Neuron (in vitro differentiated cells): ENCODE measurements around the gene MTG1.
"Not testable (repeated sequence)": the region's sequence is repeated elsewhere in the genome, so short reads cannot be mapped to it uniquely, and the experiment has no call there.

Experiments
- H2AFZ ChIP-seq: one replicate; pipeline ENCODE4 v1.6.1; 2013; ENCODE audit warnings: low read depth, mild to moderate bottlenecking, inconsistent platforms, low read length, moderate library complexity
- H3K27me3 ChIP-seq: one replicate; pipeline ENCODE4 v1.6.1; 2013; ENCODE audit warnings: low read length; ENCODE audit not compliant: insufficient read depth
- H3K36me3 ChIP-seq: one replicate; pipeline ENCODE4 v1.6.1; 2013; ENCODE audit warnings: low read length; ENCODE audit not compliant: insufficient read depth
- H3K4me1 ChIP-seq: one replicate; pipeline ENCODE4 v1.6.1; 2013; ENCODE audit warnings: low read length; ENCODE audit not compliant: insufficient read depth
- H3K4me3 ChIP-seq: 2 replicates; pipeline ENCODE4 v1.5.1; 2013; ENCODE audit warnings: mild to moderate bottlenecking, low read length, moderate library complexity
- H3K9me3 ChIP-seq: one replicate; pipeline ENCODE4 v1.6.1; 2013; ENCODE audit warnings: low read length

The MTG1 gene

DNA sequence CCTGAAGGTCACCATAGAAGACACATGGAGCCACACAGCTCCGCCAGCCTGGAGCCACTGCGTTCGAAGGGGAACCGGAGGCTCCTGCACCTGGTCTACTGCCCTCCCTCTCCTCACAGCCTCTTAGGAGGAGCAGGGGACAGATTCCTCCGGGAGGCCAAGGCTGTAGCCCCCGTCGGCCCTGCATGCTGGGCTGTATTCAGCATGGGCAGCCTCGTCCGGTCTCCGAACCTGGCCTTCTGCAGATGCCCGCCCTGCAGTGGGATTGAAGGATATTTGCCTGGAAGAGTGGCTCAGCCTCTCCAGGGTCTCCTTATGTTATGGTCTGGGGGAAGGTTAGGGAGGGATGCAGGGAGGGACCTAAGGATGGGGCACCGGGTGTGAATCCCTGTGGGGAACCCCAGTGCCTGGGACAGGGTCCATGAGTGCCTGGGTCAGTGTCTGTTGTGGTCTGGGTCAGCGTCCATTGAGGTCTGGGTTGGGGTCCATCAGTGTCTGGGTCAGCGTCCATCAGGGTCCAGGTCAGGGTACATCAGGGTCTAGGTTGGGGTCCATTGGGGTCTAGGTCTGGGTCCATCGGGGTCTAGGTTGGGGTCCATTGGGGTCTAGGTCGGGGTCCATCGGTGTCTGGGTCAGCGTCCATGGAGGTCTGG, 46.8 kb downstream of the MTG1 start:
- Histone ChIP-seq H3K36me3 (no peaks in the 10 kb centered on the region), H3K4me3 (no peak overlapping the region), H3K9me3 (peaks cover 5% of the 10 kb centered on the region), H3K4me1 (no peaks in the 10 kb centered on the region), H2AFZ (no peak overlapping the region), H3K27me3 (no peaks in the 10 kb centered on the region)

DNA sequence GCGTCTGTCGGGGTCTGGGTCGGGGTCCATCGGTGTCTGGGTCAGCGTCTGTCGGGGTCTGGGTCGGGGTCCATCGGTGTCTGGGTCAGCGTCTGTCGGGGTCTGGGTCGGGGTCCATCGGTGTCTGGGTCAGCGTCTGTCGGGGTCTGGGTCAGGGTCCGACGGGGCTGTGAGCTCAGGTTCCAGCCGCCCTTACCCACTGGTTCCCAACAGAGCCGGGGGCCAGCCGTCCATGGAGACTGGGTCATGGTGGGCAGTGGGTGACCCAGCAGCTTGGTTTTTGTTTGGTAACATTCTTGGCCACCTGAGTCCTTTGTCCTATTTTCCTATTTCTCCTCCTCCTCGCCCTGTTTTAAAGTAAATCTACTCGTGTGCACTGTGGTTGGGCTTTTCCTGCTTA, 47.4 kb downstream of the MTG1 start:
- H3K27me3 ChIP-seq, H3K36me3 ChIP-seq, H3K4me1 ChIP-seq, H3K9me3 ChIP-seq, H3K4me3 ChIP-seq, H2AFZ ChIP-seq: not testable (repeated sequence)

- Histone ChIP-seq H3K27me3 (no peaks in the 10 kb centered on the region), H3K36me3 (no peaks in the 10 kb centered on the region), H3K4me3 (no peak overlapping the region), H2AFZ (no peak overlapping the region), H3K9me3 (peaks cover 6% of the 10 kb centered on the region), H3K4me1 (no peaks in the 10 kb centered on the region)
Measured at GRCh38 chr10:133441780-133442179, 47.8 kb downstream of the MTG1 start.

DNA sequence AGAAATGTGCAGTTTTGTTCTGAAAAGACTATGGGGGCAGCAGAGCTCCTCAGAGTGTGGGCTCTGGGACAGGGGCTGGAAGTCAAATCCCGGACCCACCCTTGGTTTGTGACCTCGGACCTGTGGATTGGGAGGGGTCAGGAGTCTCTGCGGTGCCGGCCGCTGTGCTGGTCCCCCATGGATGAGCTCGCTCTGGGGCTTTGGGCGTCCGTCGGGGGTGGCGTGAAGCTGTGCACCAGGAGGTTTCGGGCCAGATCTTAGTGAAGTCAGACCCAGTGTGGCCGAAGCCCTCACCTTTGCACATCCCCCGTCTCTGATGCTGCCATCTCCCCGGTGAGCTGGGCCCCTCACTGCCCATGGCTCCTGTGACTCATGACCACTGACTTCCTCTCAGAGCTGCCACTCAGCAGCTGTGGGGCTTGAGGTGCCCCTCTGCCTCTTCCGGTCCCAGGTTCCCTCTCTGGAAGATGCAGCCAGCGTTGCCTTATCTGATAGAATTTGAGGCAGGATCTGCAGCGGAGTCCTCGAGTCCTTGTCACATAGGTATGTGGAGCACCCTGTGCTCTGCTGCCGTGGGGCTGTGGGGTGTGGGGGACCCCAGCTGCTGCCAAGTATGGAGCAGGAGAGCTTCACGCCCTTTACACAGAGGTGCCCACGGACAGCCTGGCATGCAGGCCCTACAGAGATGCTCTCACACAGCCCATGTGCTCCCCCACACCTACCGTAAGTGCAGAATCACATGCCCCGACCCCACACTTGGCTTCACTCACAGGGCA, 48.4 kb downstream of the MTG1 start:
- H3K9me3 ChIP-seq, result peaks cover 6% of the 10 kb centered on the region
- no peak overlapping the region for H2AFZ ChIP-seq
- H3K27me3 ChIP-seq, result no peaks in the 10 kb centered on the region
- no peaks in the 10 kb centered on the region for H3K4me1 ChIP-seq
- H3K4me3 ChIP-seq, result no peak overlapping the region
- H3K36me3 ChIP-seq, result no peaks in the 10 kb centered on the region

DNA sequence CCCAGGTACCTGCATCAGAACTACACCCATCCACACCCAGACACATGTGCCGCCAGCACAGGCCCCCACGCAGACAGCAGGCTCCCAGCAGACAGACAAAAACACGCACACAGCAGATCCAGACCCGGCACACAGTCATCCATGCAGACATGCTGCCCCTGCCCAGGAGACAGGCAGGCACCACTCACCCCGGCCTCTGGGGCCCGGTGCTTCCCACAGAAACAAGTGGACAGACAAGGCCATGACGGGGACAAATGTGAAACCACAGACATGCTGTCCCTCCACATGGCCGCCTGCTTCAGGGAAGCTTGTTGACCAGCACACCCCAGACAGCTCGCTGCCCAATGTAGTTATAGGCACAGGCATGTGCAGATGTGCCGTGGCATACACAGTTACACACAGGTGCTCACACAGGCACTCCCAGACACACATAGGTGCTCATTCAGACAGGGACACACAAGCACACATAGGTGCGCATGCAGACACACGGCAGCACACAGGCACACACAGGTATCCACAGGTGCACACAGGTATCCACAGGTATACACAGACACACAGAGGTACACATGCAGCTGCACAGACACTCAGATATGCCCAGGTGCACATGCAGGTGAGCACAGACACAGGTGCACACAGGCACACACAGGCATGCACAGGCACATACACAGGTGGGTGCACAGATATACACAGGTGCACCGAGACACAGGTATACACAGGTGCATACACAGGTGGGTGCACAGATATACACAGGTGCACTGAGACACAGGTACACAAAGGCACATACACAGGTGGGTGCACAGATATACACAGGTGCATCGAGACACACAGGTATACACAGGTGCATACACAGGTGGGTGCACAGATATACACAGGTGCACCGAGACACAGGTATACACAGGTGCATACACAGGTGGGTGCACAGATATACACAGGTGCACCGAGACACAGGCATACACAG, 49.3 kb downstream of the MTG1 start:
- no peak overlapping the region for H3K4me3 ChIP-seq
- H2AFZ ChIP-seq, result no peak overlapping the region
- peaks cover 6% of the 10 kb centered on the region for H3K9me3 ChIP-seq

GRCh38 chr10:133444342-133445267, 50.6 kb downstream of the MTG1 start:
- no peak overlapping the region for H2AFZ ChIP-seq
- no peaks in the 10 kb centered on the region for H3K4me1 ChIP-seq
- H3K9me3 ChIP-seq, result peaks cover 6% of the 10 kb centered on the region

More for the DNA sequence above, 49.3 kb downstream of the MTG1 start:
- Histone ChIP-seq H3K36me3 (no peaks in the 10 kb centered on the region), H3K27me3 (no peaks in the 10 kb centered on the region), H3K4me1 (no peaks in the 10 kb centered on the region)

DNA sequence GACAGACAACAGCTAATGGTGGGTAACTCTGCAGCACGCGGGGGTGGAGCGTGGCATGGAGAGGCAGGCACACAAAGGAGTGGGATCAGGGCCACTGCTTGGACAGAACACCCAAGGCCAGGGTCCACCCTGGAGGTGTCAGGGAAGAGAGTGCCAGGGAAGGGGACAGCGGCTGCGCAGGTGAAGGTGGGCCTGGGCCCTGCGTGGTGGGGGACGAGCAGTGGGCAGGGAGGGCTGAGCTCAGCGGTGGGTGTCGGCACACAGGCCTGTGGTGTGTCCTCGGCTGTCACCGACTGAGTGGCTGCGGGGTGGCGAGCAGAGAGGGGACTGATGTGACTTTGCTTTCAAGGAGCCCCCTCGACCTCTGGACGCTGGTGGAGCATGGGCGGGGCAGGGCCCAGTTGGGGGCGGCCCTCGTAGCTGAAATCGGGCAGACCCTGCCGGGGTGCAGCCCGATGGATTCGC, 51.3 kb downstream of the MTG1 start:
- Histone ChIP-seq H3K27me3 (no peaks in the 10 kb centered on the region), H3K36me3 (no peaks in the 10 kb centered on the region), H3K4me1 (no peaks in the 10 kb centered on the region), H3K4me3 (no peak overlapping the region), H3K9me3 (peaks cover 6% of the 10 kb centered on the region), H2AFZ (no peak overlapping the region)

More at GRCh38 chr10:133444342-133445267, 50.6 kb downstream of the MTG1 start:
- no peaks in the 10 kb centered on the region for H3K36me3 ChIP-seq
- H3K27me3 ChIP-seq, result no peaks in the 10 kb centered on the region
- H3K4me3 ChIP-seq, result no peak overlapping the region

GRCh38 chr10:133445751-133446708, 52.1 kb downstream of the MTG1 start:
- no peaks in the 10 kb centered on the region for H3K27me3 ChIP-seq
- H3K4me3 ChIP-seq, result no peak overlapping the region
- no peak overlapping the region for H2AFZ ChIP-seq
- peaks cover 6% of the 10 kb centered on the region for H3K9me3 ChIP-seq
- H3K36me3 ChIP-seq, result no peaks in the 10 kb centered on the region
- H3K4me1 ChIP-seq, result no peaks in the 10 kb centered on the region

GRCh38 chr10:133446979-133447378, 53.0 kb downstream of the MTG1 start:
- Histone ChIP-seq H2AFZ (no peak overlapping the region), H3K4me1 (no peaks in the 10 kb centered on the region), H3K36me3 (no peaks in the 10 kb centered on the region), H3K4me3 (no peak overlapping the region), H3K9me3 (peaks cover 6% of the 10 kb centered on the region), H3K27me3 (no peaks in the 10 kb centered on the region)

DNA sequence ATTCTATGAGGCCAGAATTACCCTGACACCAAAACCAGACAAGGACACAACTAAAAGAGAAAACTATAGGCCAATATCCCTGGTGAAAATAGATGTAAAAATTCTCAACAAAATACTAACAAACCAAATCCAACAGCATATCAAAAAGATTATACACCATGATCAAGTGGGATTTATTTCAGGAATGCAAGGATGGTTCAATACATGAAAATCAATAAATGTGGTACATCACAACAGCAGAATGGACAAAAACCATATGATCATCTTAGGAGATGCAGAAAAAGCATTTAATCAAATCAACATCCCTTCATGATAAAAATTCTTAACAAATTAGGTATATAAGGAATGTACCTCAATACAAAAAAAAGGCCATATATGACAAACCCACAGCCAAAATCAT, 54.2 kb downstream of the MTG1 start:
- H3K36me3 ChIP-seq, result no peaks in the 10 kb centered on the region
- H3K4me1 ChIP-seq, result no peaks in the 10 kb centered on the region
- H3K9me3 ChIP-seq, result peaks cover 6% of the 10 kb centered on the region
- no peak overlapping the region for H3K4me3 ChIP-seq
- H2AFZ ChIP-seq, result no peak overlapping the region
- H3K27me3 ChIP-seq, result no peaks in the 10 kb centered on the region

DNA sequence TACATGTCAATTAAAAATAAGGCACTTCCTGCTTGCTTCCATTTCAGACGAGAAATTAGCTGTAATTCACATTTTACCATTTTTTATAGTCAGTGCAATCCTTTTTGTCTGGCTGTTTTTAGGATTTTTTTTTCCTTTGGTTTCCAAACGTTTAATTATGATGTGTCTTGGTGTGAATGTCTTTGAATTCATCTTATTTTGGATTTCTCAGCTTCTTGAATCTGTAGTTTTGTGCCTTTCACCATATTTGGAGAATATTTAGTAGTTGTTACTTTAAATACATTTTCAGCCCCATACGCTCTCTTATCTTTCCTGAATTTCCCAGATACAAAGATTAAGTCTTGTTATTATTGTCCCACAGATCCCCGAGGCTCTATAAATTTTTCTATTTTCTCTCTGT, 57.4 kb downstream of the MTG1 start:
- Histone ChIP-seq H3K9me3 (peaks cover 1% of the 10 kb centered on the region), H2AFZ (no peak overlapping the region), H3K4me1 (no peaks in the 10 kb centered on the region), H3K36me3 (no peaks in the 10 kb centered on the region), H3K4me3 (no peak overlapping the region), H3K27me3 (no peaks in the 10 kb centered on the region)
